Middle frontal gyrus (tissue), 1 donor: ENCODE measurements around the gene HAS3.
"Not testable (repeated sequence)": the region's sequence is repeated elsewhere in the genome, so short reads cannot be mapped to it uniquely, and the experiment has no call there.

Experiments used
- DNase-seq: peaks from one replicate; pipeline ENCODE4 v3.0.0-alpha.2; 2015; ENCODE audit warnings: low spot score; ENCODE audit errors: extremely low spot score

Gene HAS3

DNA sequence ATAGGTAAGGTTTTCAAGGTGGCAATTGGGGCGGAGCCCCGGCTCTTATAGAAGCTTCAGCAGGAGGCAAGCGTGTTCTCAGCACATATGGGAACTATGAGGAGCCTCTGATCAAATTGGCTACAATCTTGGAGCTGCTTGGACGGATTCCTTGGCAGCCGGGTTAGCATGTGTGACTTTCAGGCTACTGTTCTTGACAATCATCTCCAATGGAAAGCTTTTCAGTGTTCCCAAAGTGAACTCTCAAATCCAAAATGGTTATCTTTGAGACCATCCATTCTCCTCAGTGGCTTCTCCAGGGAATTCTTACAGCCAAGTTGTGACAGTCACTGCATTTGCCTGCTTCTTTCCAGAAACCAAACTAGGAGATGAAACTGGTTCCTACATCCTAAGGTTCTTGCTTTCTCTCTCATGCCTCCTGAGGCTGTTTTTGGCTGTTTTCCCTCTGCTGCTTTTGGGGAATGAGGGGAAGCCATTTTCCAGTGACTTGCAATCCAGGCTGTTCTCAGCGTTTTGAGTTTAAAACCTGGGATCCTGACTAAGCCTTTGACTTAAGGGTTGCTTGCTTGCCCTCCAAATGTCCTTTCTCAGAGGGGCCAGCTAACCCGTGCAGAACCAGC lies 10.9 kb downstream of the HAS3 start:
- no peak for DNase-seq

DNA sequence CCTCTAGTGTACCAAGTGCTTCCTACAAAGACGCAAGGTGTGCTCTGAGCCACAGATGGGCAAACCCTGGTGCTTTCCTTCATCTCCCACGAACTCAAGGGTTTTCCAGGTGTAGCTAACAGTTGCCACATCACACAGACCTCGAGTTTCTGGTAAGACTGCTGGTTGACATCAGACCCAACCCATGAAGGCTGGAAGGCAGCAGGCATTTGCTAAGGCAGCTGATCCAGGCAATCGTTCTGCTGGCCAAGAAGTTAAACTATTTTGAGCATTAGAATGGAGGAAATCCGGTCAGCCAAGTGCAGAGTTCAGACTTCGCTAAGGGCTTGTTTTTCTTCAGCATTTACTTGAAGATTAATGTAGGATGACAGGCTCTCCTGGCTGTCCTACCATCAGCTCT lies 11.5 kb downstream of the HAS3 start:
- DNase-seq = no peak

DNA sequence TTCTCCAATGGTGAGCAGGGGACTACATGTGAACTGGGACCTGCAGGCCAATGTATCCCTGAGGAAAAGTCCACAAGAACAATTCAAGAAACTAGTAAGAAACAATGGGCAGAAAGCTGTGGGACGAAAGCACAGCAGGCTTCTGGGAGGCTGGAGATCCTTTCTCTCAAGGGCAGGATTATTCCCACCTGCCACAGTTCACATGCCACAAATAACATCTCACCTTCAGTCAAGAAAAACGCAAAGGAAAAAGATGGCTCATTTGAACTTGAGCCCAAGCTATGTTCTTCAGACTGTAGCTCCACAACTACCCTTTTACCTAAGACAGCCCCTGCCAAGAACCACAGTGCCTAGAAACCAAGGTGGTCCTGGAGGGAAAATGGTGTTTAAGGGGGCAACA lies 13.0 kb downstream of the HAS3 start:
- no peak for DNase-seq

DNA sequence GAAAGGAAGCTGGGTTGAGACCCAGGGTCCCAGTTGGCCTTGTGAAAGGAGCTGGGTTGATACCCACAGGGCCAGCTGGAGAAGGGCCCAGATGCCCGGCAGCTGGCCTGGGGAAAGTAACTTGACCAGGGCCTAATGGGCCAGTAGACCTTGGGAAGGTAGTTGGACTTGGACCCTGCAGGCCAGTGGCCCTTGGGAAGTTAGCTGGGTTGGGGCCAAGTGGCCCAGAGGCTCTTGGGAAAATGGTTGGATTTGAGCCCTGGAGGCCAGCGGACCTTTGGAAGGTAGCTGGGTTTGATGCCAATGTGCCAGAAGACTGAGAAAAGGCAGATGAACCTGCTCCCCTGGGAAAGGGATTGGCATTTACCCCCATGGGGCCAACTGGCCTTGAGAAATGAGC lies 13.5 kb downstream of the HAS3 start:
- no peak for DNase-seq

DNA sequence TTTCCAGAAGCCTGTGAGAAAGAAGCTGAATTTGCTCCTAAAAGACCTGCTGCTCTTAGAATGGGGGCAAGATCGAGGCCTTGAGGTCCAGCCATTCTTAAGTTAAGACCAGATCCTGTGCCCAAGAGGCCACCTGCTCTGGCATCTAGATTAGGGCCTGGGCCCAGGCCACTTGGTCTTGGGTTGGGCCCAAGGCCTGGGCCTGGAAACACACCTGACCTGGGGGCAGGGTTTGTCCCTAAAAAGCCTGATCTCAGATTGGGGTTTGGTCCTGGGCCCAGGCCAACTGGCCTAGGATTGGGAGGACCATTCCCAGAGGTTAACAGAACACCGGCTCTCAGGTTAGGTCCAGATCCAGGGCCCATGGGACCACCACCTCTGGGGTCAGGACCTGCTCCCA lies 14.1 kb downstream of the HAS3 start:
- no peak for DNase-seq

DNA sequence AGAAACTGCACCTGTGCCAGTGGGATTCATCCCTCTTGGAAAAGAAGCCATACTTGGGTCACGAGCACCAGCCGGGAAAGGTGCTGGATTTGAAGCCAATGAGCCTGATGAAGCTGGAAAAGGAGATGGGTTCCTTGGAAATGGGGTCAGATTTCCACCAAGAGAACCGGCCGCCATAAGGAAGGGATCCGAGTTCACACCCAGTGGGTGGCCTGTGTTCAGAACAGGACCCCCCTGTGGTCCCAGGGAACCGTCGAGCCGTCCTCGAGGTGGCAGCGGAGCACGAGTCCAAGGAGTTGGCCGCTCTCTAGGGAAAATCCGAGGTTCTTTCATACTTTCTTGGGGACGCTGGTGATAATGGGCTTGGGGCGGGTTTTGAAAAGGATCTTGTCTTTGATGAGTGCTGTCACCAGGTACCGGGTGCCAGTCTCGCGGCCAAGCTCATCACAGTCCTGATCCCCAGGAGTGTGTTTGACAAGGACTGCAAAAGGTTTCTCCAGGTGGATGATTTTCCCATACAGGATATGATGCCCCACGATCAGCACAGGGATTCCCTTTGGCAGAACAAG lies 14.7 kb downstream of the HAS3 start:
- DNase-seq = no peak

DNA sequence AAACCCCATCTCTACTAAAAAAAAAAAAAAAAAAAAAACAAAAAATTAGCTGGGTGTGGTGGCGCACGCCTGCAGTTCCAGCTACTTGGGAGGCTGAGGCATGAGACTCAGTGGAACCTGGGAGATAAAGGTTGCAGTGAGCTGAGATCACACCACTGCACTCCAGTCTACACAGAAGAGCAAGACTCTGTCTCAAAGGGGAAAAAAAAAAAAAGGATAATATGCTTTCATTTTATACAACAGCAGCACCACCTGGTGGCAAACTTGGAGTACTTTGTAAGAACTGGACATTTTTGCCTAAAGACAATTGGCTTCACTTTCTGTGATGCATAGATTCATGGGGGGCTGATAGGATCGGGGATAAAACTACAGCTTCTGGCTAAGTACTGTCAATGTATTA lies 18.5 kb downstream of the HAS3 start:
- no peak for DNase-seq

DNA sequence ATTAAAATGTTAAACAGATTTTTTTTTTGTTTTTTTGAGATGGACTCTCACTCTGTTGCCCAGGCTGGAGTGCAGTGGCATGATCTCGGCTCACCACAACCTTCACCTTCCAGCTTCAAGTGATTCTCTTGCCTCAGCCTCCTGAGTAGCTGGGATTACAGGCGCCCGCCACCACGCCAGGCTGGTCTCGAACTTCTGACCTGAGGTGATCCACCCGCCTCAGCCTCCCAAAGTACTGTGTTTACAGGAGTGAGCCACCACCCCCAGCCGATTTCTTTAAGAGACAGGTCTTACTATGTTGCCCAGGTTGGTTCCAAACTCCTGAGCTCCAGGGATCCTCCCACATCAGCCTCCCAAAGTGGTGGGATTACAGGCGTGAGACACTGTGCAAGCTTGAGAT lies 19.0 kb downstream of the HAS3 start:
- not testable (repeated sequence) for DNase-seq

DNA sequence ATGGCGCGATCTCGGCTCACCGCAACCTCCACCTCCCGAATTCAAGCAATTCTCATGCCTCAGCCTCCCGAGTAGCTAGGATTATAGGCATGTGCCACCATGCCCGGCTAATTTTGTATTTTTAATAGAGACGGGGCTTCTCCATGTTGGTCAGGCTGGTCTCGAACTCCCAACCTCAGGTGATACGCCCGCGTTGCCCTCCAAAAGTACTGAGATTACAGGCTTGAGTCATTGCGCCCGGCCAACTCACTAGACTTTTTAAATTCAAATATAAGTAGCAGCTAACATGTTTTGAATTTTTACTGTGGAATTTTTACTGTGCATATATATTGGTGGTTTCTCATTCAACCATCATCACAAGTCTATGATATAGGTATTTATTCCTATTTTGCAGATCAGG lies 19.5 kb downstream of the HAS3 start:
- not testable (repeated sequence) for DNase-seq

DNA sequence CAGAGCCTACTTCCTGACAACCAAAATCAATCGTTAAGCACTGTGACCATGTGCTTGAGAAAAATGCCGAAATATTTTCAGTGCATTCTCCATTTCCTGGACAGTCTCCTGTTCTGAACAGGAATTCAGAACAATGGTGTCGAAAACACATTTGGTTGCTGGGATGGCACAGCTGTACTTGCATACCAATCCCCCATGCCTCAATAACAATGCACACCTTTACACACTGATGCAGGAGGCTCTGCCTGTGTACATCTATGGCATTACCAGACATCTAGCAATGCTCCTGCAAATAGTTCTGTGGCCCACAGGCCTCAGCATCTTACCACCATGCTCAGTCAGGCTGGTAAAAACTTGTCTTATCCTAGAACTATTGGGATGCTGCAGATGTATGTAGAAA lies 20.8 kb downstream of the HAS3 start:
- no peak for DNase-seq

DNA sequence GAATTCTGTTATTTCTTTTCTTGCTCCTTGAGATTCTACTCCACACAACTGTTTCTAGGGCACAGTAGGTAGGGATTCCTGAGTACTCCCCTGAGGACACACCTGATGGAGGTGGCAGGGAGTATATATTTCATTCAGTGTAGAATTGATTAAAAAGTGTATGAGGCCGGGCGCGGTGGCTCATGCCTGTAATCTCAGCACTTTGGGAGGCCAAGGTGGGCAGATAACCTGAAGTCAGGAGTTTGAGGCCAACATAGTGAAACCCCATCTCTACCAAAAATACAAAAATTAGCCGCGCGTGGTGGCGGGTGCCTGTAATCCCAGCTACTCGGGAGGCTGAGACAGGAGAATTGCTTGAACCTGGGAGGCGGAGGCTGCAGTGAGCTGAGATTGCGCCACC lies 21.3 kb downstream of the HAS3 start:
- DNase-seq = not testable (repeated sequence)

DNA sequence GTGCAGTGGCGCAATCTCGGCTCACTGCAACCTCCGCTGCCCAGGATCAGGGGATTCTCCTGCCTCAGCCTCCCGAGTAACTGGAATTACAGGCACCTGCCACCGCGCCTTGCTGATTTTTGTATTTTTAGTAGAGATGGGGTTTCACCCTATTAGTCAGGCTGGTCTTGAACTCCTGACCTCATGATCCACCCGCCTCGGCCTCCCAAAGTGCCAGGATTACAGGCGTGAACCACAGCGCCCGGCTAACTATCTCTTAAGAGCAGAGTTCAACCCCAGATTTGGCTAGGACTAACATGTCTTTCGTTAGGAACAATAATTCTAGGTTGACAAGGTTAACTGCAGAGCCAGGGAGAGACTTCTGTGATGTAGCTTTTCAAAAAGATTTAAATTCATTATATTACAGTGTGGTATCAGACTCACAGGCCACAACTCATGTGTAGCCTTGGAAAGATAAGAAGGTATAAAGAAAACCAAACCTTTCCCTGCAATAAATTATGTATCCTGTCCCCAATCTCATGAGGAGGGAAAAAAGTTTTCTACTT lies 22.6 kb downstream of the HAS3 start:
- no peak for DNase-seq

DNA sequence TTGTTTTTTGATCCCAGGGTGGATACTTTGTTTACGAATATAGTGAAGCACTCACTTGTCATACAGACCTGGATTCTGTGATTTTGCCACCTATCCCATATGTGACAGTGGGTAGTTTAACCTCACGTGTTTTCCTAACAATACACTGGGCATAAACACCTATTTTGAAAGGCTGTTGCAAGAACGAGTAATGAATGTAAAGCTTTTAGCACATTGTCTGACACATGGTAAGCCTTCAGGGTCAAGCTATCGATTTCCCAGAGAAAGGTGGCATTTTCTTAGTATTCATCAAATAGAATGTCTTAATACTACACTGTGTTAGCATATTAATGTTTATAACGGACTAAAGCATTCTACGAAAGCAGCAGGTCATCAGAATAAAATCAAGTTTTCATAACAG lies 25.0 kb downstream of the HAS3 start:
- DNase-seq = no peak

DNA sequence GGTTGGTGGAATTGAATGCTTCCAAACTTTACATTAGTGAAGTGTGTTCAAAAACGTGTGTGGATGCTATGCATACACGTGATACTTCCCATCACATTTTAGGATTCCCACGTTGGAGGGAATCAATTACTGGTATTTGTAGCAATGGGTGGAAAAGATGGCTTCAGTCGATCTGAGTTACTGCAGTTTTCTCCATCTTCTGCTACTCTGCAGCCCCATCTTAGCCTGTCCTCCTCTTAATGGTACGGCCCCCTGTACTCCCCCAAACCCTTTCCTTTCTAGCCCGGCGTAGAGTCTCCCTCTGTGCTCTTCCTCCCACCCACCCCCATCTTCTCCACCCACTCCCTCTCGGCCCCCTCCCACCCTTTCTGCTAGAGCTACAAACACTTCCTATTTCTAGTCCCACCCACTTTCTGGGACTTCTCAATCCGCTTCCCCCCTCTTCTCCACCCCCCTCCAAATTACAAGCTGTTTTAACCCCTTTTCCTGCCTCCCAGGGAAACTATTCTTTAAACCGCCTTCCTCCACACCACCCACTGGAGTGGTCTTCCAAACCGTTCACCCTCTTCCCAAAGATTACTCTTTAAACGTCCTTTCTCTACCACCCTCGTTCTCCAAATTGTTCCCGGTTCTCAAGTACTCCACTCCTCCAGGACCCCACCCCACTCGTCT lies 25.9 kb downstream of the HAS3 start:
- no peak for DNase-seq

DNA sequence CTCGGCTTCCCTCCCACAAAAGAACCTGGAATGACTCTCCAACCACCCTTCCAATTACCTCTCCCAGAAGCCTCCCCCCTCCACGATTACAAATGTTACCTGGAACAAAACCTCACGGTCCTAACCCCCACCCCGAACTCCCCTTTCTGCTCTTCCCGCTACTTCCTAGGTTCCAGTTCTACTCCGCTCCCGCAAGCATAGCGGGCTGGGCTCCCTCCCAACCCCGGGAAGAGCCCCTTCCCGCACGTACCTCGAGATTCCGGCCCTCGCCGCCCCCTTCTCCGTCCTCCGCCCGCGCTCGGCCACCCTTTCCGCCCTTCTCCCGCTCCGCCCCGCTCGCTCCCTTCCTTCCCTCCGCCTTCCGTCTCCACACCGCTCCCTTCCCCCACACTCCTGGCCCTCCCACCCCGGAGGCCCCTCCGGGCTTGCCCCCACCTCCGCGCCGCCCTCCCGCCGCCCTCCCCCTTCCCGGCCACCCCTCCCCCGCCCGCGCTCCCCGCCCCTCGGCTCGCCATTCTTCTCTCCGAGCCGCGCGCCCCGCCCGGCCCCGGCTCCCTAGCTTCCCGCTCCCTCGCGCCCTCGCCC lies 26.5 kb downstream of the HAS3 start:
- no peak for DNase-seq

DNA sequence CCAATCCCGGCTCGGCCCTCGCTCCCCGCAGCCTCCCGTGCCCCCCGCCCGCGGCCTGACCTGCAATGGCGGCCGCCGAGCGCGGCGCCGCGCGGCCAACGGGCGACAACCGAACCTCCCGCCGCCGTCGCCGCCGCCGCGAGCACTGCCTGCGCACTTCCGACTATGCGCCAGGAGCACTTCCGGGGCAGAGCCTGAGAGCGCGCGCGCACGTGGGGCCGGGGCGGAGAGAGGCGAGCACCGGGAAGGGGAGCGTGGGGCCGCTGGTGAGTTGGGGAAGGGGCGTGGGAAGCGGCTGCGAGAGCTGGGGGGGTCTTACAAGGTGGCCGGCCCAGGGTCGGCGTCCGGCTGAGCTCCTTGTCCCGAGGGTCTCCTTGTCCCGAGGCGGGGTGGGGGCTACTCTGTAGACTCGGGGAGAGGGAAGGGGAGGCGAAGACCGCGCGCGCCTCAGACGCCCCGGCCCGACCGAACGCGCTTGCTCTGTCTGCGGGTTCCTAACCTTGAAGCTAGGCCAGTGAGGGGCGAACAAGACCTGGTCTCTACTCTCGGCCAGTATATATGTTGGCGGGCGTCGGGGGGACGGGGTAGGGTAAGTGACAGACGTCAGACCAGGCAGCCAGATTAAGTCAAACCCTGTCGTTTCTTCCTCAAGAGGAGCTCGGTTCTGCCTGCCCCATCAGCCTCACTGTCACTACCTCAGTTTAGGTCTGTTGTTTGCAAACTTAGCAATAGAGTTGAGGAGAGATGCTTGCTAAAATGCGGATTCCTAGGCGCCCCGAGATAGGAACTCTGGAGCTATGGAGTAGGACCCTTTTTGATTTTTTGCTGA lies 27.2 kb downstream of the HAS3 start, which contains the start of the genes CHTF8 and UTP4:
CHTF8 (minus strand) TSS at position 165 of the 829 bp plus-strand sequence. CDS start 11,130 bp downstream, outside the sequence.
UTP4 (plus strand) TSS at position 226 of the 829 bp plus-strand sequence. CDS start 811 bp downstream, outside the sequence.
- peak; percentile 80 for DNase-seq

DNA sequence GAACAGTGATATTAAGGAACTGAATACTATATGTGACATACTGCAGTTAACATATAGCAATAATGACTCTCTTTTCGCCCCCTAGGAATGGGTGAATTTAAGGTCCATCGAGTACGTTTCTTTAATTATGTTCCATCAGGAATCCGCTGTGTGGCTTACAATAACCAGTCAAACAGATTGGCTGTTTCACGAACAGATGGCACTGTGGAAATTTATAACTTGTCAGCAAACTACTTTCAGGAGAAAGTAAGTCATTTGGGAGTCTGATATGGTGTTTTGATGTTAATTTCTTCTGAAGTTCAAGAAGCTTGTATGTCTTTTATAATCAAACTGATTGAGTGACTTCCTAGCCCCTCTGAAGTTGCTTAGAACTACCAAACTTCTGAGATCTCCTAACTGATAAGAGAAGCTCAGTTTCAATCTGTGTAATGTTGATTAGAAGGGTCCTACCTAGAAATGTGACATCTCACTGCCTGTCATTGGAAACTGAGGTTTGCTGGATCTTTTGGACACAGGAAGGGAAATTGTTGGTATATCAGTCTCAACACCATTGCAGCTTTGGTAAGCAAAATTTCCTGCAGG lies 28.0 kb downstream of the HAS3 start:
- no peak for DNase-seq

DNA sequence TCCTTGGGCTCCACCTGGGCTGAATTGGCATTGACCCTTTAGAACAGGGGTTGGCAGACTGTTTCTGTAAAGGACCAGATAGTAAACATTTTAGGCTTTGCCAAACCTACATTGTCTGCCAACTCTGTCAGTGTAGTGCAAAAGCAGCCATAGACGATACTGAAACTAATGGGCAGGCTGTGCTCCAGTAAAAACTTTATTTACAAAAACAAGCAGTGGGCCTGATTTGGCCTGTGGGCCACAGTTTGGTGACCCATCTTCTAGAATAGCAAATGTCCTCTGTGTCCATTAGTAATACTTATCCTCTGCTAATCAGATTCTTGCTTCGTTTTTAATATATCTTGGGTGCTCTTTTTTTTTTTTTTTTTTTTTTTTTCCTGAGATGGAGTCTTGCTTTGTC lies 33.2 kb downstream of the HAS3 start:
- no peak for DNase-seq

DNA sequence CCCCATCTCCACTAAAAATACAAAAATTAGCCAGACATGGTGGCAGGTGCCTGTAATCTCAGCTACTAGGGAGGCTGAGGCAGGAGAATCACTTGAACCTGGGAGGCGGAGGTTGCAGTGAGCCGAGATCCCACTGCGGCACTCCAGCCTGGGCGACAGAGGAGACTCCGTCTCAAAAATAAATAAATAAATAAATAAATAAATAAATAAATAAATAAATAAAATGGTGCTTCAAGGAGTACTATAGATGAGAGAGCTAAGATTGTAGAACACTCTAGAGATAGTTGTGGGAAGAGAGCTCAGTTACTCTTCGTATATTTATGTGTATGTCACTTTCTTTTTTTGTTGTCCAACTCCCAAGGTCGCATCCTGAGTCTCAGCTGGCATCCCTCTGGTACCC lies 34.0 kb downstream of the HAS3 start:
- DNase-seq = not testable (repeated sequence)

DNA sequence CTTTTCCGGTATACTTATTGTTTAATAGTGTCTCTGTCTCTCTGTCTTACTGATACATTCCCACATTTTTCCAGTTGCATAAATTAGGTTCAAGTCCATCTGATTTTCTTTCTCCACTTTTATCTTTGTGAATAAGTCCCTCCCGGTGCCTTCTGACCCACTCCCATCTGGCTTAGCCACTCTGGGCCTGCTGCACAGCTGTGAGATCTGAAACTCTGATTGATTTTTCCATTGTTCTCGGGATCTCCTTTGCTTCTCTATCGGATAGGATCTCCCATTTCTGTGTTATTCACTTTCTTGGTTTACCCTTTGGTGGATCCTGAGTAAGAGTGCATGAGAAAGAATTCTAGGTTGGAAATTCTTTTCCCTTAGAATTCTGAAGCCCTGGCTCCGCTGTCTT lies 35.6 kb downstream of the HAS3 start:
- DNase-seq = no peak

DNA sequence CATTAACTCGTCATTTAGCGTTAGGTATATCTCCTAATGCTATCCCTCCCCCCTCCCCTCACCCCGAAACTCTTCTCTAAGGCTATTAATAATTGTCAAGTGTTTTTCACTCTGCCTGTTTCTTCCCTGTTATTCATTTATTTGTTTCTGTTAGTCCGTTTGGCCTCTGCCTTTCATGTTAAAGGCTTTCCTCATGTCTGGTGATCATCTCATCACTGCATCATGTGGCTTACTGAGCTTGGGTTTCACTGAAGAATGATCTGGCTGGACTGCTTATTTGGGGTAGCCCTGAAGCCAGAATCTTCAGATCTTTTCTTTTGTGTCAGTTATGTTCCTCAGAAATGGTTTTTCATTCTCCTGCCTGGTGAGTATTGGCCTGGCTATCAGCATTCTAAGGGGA lies 36.5 kb downstream of the HAS3 start:
- DNase-seq = no peak
